Cerebellar cortex (tissue), 1 donor: ENCODE data around the gene ETNK2.
A peak's percentile ranks its signal among the peaks of the same experiment; 100 is the strongest.
"Not testable (repeated sequence)": the region's sequence is repeated elsewhere in the genome, so short reads cannot be mapped to it uniquely, and the experiment has no call there.

Experiments used
- DNase-seq: peaks from one replicate; pipeline ENCODE4 v3.0.0-alpha.2; 2015; ENCODE audit warnings: low spot score

The ETNK2 gene

GRCh38 chr1:204126386-204126785 is 25.5 kb downstream of the ETNK2 start:
- no peak for DNase-seq

GRCh38 chr1:204125759-204126351 is 26.0 kb downstream of the ETNK2 start:
- no peak for DNase-seq

GRCh38 chr1:204124639-204125038 is 27.2 kb downstream of the ETNK2 start:
- no peak for DNase-seq

- peak; percentile 4 for DNase-seq
Measured at GRCh38 chr1:204123376-204123775, 28.5 kb downstream of the ETNK2 start.

- DNase-seq: no peak
Measured at GRCh38 chr1:204121840-204122555, 29.8 kb downstream of the ETNK2 start.

- DNase-seq: no peak
Measured at GRCh38 chr1:204116539-204116938, 35.3 kb downstream of the ETNK2 start.

GRCh38 chr1:204115116-204115515 is 36.7 kb downstream of the ETNK2 start:
- DNase-seq: no peak

- no peak for DNase-seq
Measured at GRCh38 chr1:204114606-204115005, 37.2 kb downstream of the ETNK2 start.

GRCh38 chr1:204113896-204114295 is 37.9 kb downstream of the ETNK2 start:
- no peak for DNase-seq

- DNase-seq: no peak
Measured at GRCh38 chr1:204112876-204113730, 38.7 kb downstream of the ETNK2 start.

- DNase-seq: no peak
Measured at GRCh38 chr1:204110894-204111633, 40.8 kb downstream of the ETNK2 start.

- DNase-seq: no peak
Measured at GRCh38 chr1:204108312-204109141, 43.3 kb downstream of the ETNK2 start.

GRCh38 chr1:204107892-204108291 is 44.0 kb downstream of the ETNK2 start:
- DNase-seq: peak; percentile 27

- no peak for DNase-seq
Measured at GRCh38 chr1:204106825-204107224, 45.0 kb downstream of the ETNK2 start.

- no peak for DNase-seq
Measured at GRCh38 chr1:204105131-204105515, 46.7 kb downstream of the ETNK2 start.

GRCh38 chr1:204104331-204105130 is 47.3 kb downstream of the ETNK2 start:
- DNase-seq: no peak

GRCh38 chr1:204103431-204103741 is 48.5 kb downstream of the ETNK2 start:
- DNase-seq: no peak

- no peak for DNase-seq
Measured at GRCh38 chr1:204102739-204103430, 49.0 kb downstream of the ETNK2 start.

GRCh38 chr1:204102029-204102611 is 49.7 kb downstream of the ETNK2 start:
- no peak for DNase-seq

GRCh38 chr1:204099754-204100153 is 52.1 kb downstream of the ETNK2 start:
- not testable (repeated sequence) for DNase-seq
